Nephron progenitor cell (in vitro differentiated cells): ENCODE results near the gene AKTIP.
"Not testable (repeated sequence)": the region's sequence is repeated elsewhere in the genome, so short reads cannot be mapped to it uniquely, and the experiment has no call there.

Experiments used
- DNase-seq: peaks from one replicate; pipeline ENCODE4 v3.0.0; 2021
- H3K27ac Mint-ChIP-seq: 2 replicates; pipeline ENCODE4 v1.8.0; 2021; ENCODE audit warnings: mild to moderate bottlenecking, moderate library complexity, mixed read lengths
- H3K27me3 Mint-ChIP-seq: 2 replicates; pipeline ENCODE4 v1.8.0; 2021; ENCODE audit warnings: mild to moderate bottlenecking, low read depth, mixed read lengths; ENCODE audit not compliant: poor library complexity
- H3K36me3 Mint-ChIP-seq: 2 replicates; pipeline ENCODE4 v1.8.0; 2021; ENCODE audit warnings: low read depth, mixed read lengths
- H3K4me1 Mint-ChIP-seq: 2 replicates; pipeline ENCODE4 v1.8.0; 2021; ENCODE audit warnings: mixed read lengths
- H3K4me3 Mint-ChIP-seq: 2 replicates; pipeline ENCODE4 v1.8.0; 2021; ENCODE audit warnings: mild to moderate bottlenecking, moderate library complexity, mixed read lengths
- H3K9me3 Mint-ChIP-seq: 2 replicates; pipeline ENCODE4 v1.8.0; 2021; ENCODE audit warnings: mild to moderate bottlenecking, moderate library complexity, mixed read lengths
- CTCF ChIP-seq: fragments of 200-600 bp; sonication (generic); IDR thresholded peaks from 2 replicates; pipeline ENCODE4 v1.5.0; 2021; ENCODE audit warnings: antibody characterized with exemption

AKTIP gene

GRCh38 chr16:53518550-53519416, 15.8 kb upstream of the AKTIP start:
- peaks cover 6% of the 10 kb centered on the region for H3K27me3 Mint-ChIP-seq
- no peak overlapping the region for H3K4me3 Mint-ChIP-seq
- H3K36me3 Mint-ChIP-seq, result peaks cover 5% of the 10 kb centered on the region
- no peak for TF ChIP-seq CTCF
- H3K27ac Mint-ChIP-seq, result no peak overlapping the region
- no peak for DNase-seq
- peaks cover 16% of the 10 kb centered on the region for H3K9me3 Mint-ChIP-seq
- H3K4me1 Mint-ChIP-seq, result peaks cover 4% of the 10 kb centered on the region

GRCh38 chr16:53517851-53518250, 14.8 kb upstream of the AKTIP start:
- no peak for DNase-seq
- peaks cover 5% of the 10 kb centered on the region for H3K36me3 Mint-ChIP-seq
- no peak overlapping the region for H3K27ac Mint-ChIP-seq
- H3K4me1 Mint-ChIP-seq, result peaks cover 4% of the 10 kb centered on the region
- peaks cover under 1% of the 10 kb centered on the region for H3K27me3 Mint-ChIP-seq
- peaks cover 25% of the 10 kb centered on the region for H3K9me3 Mint-ChIP-seq
- TF ChIP-seq CTCF, result no peak
- no peak overlapping the region for H3K4me3 Mint-ChIP-seq

GRCh38 chr16:53515811-53516210, 12.8 kb upstream of the AKTIP start:
- no peak for DNase-seq
- peaks cover 17% of the 10 kb centered on the region for H3K4me1 Mint-ChIP-seq
- H3K9me3 Mint-ChIP-seq, result peaks cover 29% of the 10 kb centered on the region
- no peak overlapping the region for H3K4me3 Mint-ChIP-seq
- peaks cover 5% of the 10 kb centered on the region for H3K36me3 Mint-ChIP-seq
- peaks cover 6% of the 10 kb centered on the region for H3K27me3 Mint-ChIP-seq
- H3K27ac Mint-ChIP-seq, result no peak overlapping the region
- no peak for TF ChIP-seq CTCF

GRCh38 chr16:53515259-53515658, 12.2 kb upstream of the AKTIP start:
- peaks cover 6% of the 10 kb centered on the region for H3K27me3 Mint-ChIP-seq
- no peak for DNase-seq
- no peak overlapping the region for H3K27ac Mint-ChIP-seq
- TF ChIP-seq CTCF, result no peak
- peaks cover 23% of the 10 kb centered on the region for H3K4me1 Mint-ChIP-seq
- H3K4me3 Mint-ChIP-seq, result no peak overlapping the region
- H3K9me3 Mint-ChIP-seq, result peaks cover 29% of the 10 kb centered on the region
- peaks cover 5% of the 10 kb centered on the region for H3K36me3 Mint-ChIP-seq

- not testable (repeated sequence) for H3K27ac Mint-ChIP-seq, H3K27me3 Mint-ChIP-seq, H3K4me3 Mint-ChIP-seq, H3K36me3 Mint-ChIP-seq, DNase-seq
- peaks cover 25% of the 10 kb centered on the region for H3K4me1 Mint-ChIP-seq
- H3K9me3 Mint-ChIP-seq, result peaks cover 29% of the 10 kb centered on the region
Measured at GRCh38 chr16:53512795-53513194, 9.8 kb upstream of the AKTIP start.

GRCh38 chr16:53511403-53512280, 8.6 kb upstream of the AKTIP start:
- DNase-seq, result no peak
- peaks cover 6% of the 10 kb centered on the region for H3K27me3 Mint-ChIP-seq
- peaks cover 29% of the 10 kb centered on the region for H3K9me3 Mint-ChIP-seq
- no peak overlapping the region for H3K27ac Mint-ChIP-seq
- peaks cover 5% of the 10 kb centered on the region for H3K36me3 Mint-ChIP-seq
- H3K4me1 Mint-ChIP-seq, result peaks cover 25% of the 10 kb centered on the region
- no peak overlapping the region for H3K4me3 Mint-ChIP-seq
- TF ChIP-seq CTCF, result no peak
